Mesothelial cell of epicardium (in vitro differentiated cells): ENCODE results near the gene PTPRN2. TPM values are rescaled to one million over a fixed set of nuclear protein-coding genes. Genes with fewer than 3 reads are reported as not detected.

Experiments used
- DNase-seq, 2 experiments: peaks; one replicate each; pipeline ENCODE4 v3.0.0; 2021; ENCODE audit warnings: low spot score in 2 of 2; ENCODE audit not compliant: unreplicated experiment in 2 of 2
- H3K27ac Mint-ChIP-seq: 2 replicates; pipeline ENCODE4 v1.8.0; 2021; ENCODE audit warnings: mixed read lengths
- H3K27me3 Mint-ChIP-seq: 2 replicates; pipeline ENCODE4 v1.8.0; 2021; ENCODE audit warnings: low read depth, mixed read lengths
- H3K36me3 Mint-ChIP-seq: 2 replicates; pipeline ENCODE4 v1.8.0; 2021; ENCODE audit warnings: mixed read lengths
- H3K4me1 Mint-ChIP-seq: 2 replicates; pipeline ENCODE4 v1.8.0; 2021; ENCODE audit warnings: mixed read lengths
- H3K4me3 Mint-ChIP-seq: 2 replicates; pipeline ENCODE4 v1.8.0; 2021; ENCODE audit warnings: mild to moderate bottlenecking, moderate library complexity, mixed read lengths
- H3K9me3 Mint-ChIP-seq: 2 replicates; pipeline ENCODE4 v1.8.0; 2021; ENCODE audit warnings: mixed read lengths
- CTCF ChIP-seq: fragments of 200-600 bp; sonication (generic); IDR thresholded peaks from one replicate; pipeline ENCODE4 v1.5.0; 2021; ENCODE audit warnings: antibody characterized with exemption; ENCODE audit not compliant: unreplicated experiment
- total RNA-seq: library from RNA; stranded (reverse); gene quantifications from 3 replicates; pipeline ENCODE4 v1.2.1, GENCODE V29; 2021

Gene PTPRN2
- total RNA-seq, 1 donor from 2014 or later: 2.2 TPM

- Mint-ChIP-seq H3K27ac (no peak overlapping the region), H3K36me3 (no peaks in the 10 kb centered on the region), H3K4me1 (no peaks in the 10 kb centered on the region), H3K4me3 (no peak overlapping the region), H3K27me3 (peaks cover 4% of the 10 kb centered on the region), H3K9me3 (peaks cover 34% of the 10 kb centered on the region)
- TF ChIP-seq CTCF: no peak
- DNase-seq: no peak
These were observed 81.0 kb downstream of the PTPRN2 start for GRCh38 chr7:158506626-158507025.

- Mint-ChIP-seq H3K9me3 (peaks cover 26% of the 10 kb centered on the region), H3K4me1 (no peaks in the 10 kb centered on the region), H3K27me3 (peaks cover 4% of the 10 kb centered on the region), H3K4me3 (no peak overlapping the region), H3K27ac (no peak overlapping the region), H3K36me3 (no peaks in the 10 kb centered on the region)
- DNase-seq: no peak
- no peak for TF ChIP-seq CTCF
These were observed 81.9 kb downstream of the PTPRN2 start for GRCh38 chr7:158505683-158506082.

GRCh38 chr7:158502068-158502750 lies 85.4 kb downstream of the PTPRN2 start:
- H3K9me3 Mint-ChIP-seq: peaks cover 14% of the 10 kb centered on the region
- no peak for DNase-seq
- no peak overlapping the region for H3K4me3 Mint-ChIP-seq
- peaks cover 2% of the 10 kb centered on the region for H3K4me1 Mint-ChIP-seq
- TF ChIP-seq CTCF: no peak
- H3K27ac Mint-ChIP-seq: no peak overlapping the region
- no peaks in the 10 kb centered on the region for H3K36me3 Mint-ChIP-seq
- H3K27me3 Mint-ChIP-seq: peaks cover 7% of the 10 kb centered on the region

GRCh38 chr7:158501393-158502067 lies 86.1 kb downstream of the PTPRN2 start:
- peaks cover 11% of the 10 kb centered on the region for H3K9me3 Mint-ChIP-seq
- peaks cover 2% of the 10 kb centered on the region for H3K4me1 Mint-ChIP-seq
- peaks cover 7% of the 10 kb centered on the region for H3K27me3 Mint-ChIP-seq
- H3K36me3 Mint-ChIP-seq: no peaks in the 10 kb centered on the region
- DNase-seq: no peak
- H3K27ac Mint-ChIP-seq: no peak overlapping the region
- no peak for TF ChIP-seq CTCF
- no peak overlapping the region for H3K4me3 Mint-ChIP-seq

- no peak for DNase-seq
- Mint-ChIP-seq H3K4me3 (no peak overlapping the region), H3K27me3 (peaks cover 10% of the 10 kb centered on the region), H3K9me3 (peaks cover 11% of the 10 kb centered on the region), H3K36me3 (no peaks in the 10 kb centered on the region), H3K27ac (no peak overlapping the region), H3K4me1 (peaks cover 5% of the 10 kb centered on the region)
- TF ChIP-seq CTCF: no peak
These were observed 87.0 kb downstream of the PTPRN2 start for GRCh38 chr7:158500651-158501052.
